Left lung (tissue), 10 donors: ENCODE data around the gene RAB11FIP4. TPM values are rescaled to one million over a fixed set of nuclear protein-coding genes. Genes with fewer than 3 reads are reported as not detected.

ENCODE experiments used
- ATAC-seq: fragments of 200-7000 bp; cut with Tn5 transposase; one replicate; pipeline ENCODE4 v1.9.1; 2020; ENCODE audit warnings: moderate library complexity
- DNase-seq, 4 donors: peaks; one replicate each; pipeline ENCODE4 v3.0.0-alpha.2; 2013 to 2020
- H3K27ac ChIP-seq, 2 donors: fragments of 200-600 bp; sonication (generic) in 1 of 2; one replicate each; pipeline versions ENCODE4 v1.5.0 to v1.8.0; 2020 to 2021
- H3K27me3 ChIP-seq, 2 donors: fragments of 200-600 bp; sonication (generic) in 1 of 2; one replicate each; pipeline versions ENCODE4 v1.5.0 to v1.8.0; 2020 to 2021
- H3K36me3 ChIP-seq, 2 donors: fragments of 200-600 bp; sonication (generic) in 1 of 2; one replicate each; pipeline versions ENCODE4 v1.5.0 to v1.8.0; 2020 to 2021
- H3K4me1 ChIP-seq, 2 donors: fragments of 200-600 bp; one replicate each; pipeline ENCODE4 v1.8.0; 2021
- H3K4me3 ChIP-seq, 2 donors: fragments of 200-600 bp; sonication (generic) in 1 of 2; one replicate each; pipeline versions ENCODE4 v1.5.0 to v1.8.0; 2020 to 2021; ENCODE audit warnings: mild to moderate bottlenecking in 1 of 2
- H3K9me3 ChIP-seq, 2 donors: fragments of 200-600 bp; sonication (generic) in 1 of 2; one replicate each; pipeline versions ENCODE4 v1.5.0 to v1.8.0; 2020 to 2021
- CTCF ChIP-seq, 2 donors: fragments of 200-600 bp; sonication (generic) in 1 of 2; IDR thresholded peaks; one replicate each; pipeline versions ENCODE4 v1.5.0 to v1.8.0; 2021; ENCODE audit warnings: antibody characterized with exemption in 2 of 2
- intact Hi-C, 2 donors: fragments of 100-400 bp; cut with DNase I; formaldehyde crosslinking; loops; one replicate each; pipeline versions ENCODE4 v1.11.2 to v1.14.2; 2022
- polyA plus RNA-seq, 6 donors: library from polyadenylated mRNA; unstranded; fragments of 120-200 nt; gene quantifications; one replicate each; pipeline ENCODE4 v1.2.1, GENCODE V29; 2013; ENCODE audit not compliant: insufficient read length in 6 of 6
- total RNA-seq, 2 donors: library from RNA; stranded (reverse); fragmentation: NEBNext Ultra II Directional; extraction: Animal tissue kit (Norgen Biotek cat#: 25700); gene quantifications; one replicate each; pipeline ENCODE4 v1.2.1, GENCODE V29; 2021
- donor health status: DM: no; HTN: yes; CAD: no.
- donor health status: DM: no; HTN: no; CAD: no.

The RAB11FIP4 gene
- total and polyA plus RNA-seq, 8 donors: 7.2 to 19.9 (median 8.2) TPM

GRCh38 chr17:31538080-31538762 lies 146.7 kb downstream of the RAB11FIP4 start:
- ATAC-seq (no peak), DNase-seq (no peak)
- H3K27me3 ChIP-seq: no peaks in the 10 kb centered on the region
- H3K27ac ChIP-seq: no peak overlapping the region
- intact Hi-C loops: no loop called here
- H3K4me1 ChIP-seq: peaks cover 0 to 6% of the 10 kb centered on the region in 2 donors
- H3K36me3 ChIP-seq: no peaks in the 10 kb centered on the region
- no peak for TF ChIP-seq CTCF (IDR thresholded peaks at IDR 0.05)
- no peaks in the 10 kb centered on the region for H3K9me3 ChIP-seq
- no peak overlapping the region for H3K4me3 ChIP-seq

- no peak for DNase-seq
- Histone ChIP-seq H3K4me3 (no peak overlapping the region), H3K27me3 (no peaks in the 10 kb centered on the region), H3K9me3 (no peaks in the 10 kb centered on the region), H3K27ac (no peak overlapping the region), H3K4me1 (no peaks in the 10 kb centered on the region), H3K36me3 (no peaks in the 10 kb centered on the region)
- ATAC-seq: no peak
- no peak for TF ChIP-seq CTCF (IDR thresholded peaks at IDR 0.05)
- intact Hi-C loops: no loop called here
These were observed 149.3 kb downstream of the RAB11FIP4 start for GRCh38 chr17:31540602-31541307.

GRCh38 chr17:31541559-31541958 lies 150.1 kb downstream of the RAB11FIP4 start:
- Histone ChIP-seq H3K9me3 (no peaks in the 10 kb centered on the region), H3K36me3 (no peaks in the 10 kb centered on the region), H3K4me3 (no peak overlapping the region), H3K27ac (no peak overlapping the region), H3K4me1 (no peaks in the 10 kb centered on the region), H3K27me3 (no peaks in the 10 kb centered on the region)
- no peak for ATAC-seq
- DNase-seq: no peak
- no peak for TF ChIP-seq CTCF (IDR thresholded peaks at IDR 0.05)
- intact Hi-C loops: no loop called here

- TF ChIP-seq CTCF (IDR thresholded peaks at IDR 0.05): no peak
- Histone ChIP-seq H3K4me3 (no peak overlapping the region), H3K27me3 (no peaks in the 10 kb centered on the region), H3K36me3 (no peaks in the 10 kb centered on the region), H3K4me1 (peaks cover 0 to 10% of the 10 kb centered on the region in 2 donors), H3K9me3 (no peaks in the 10 kb centered on the region), H3K27ac (no peak overlapping the region)
- intact Hi-C loops: no loop called here
- ATAC-seq: no peak
- no peak for DNase-seq
These were observed 152.7 kb downstream of the RAB11FIP4 start for GRCh38 chr17:31544186-31544585.

GRCh38 chr17:31546650-31547049 lies 155.2 kb downstream of the RAB11FIP4 start:
- no peak overlapping the region for H3K27ac ChIP-seq
- H3K4me1 ChIP-seq: peaks cover 0 to 11% of the 10 kb centered on the region in 2 donors
- ATAC-seq (no peak), DNase-seq (no peak)
- no peaks in the 10 kb centered on the region for H3K9me3 ChIP-seq
- no peaks in the 10 kb centered on the region for H3K27me3 ChIP-seq
- TF ChIP-seq CTCF (IDR thresholded peaks at IDR 0.05): no peak
- H3K4me3 ChIP-seq: no peak overlapping the region
- intact Hi-C loops: no loop called here
- H3K36me3 ChIP-seq: no peaks in the 10 kb centered on the region
